ENCODE data around the gene CNPY1.
A peak's percentile ranks its signal among the peaks of the same experiment; 100 is the strongest.

Gene CNPY1

GRCh38 chr7:155559519-155560108, 13.3 kb upstream of the CNPY1 start:
- no peak for DNase-seq (ENCODE audit: low read depth, low spot score)

GRCh38 chr7:155558961-155559360, 12.6 kb upstream of the CNPY1 start:
- no peak for DNase-seq (ENCODE audit: low read depth, low spot score)

- DNase-seq (ENCODE audit: low read depth, low spot score), result no peak
Observed at GRCh38 chr7:155558351-155558750, 12.0 kb upstream of the CNPY1 start.

GRCh38 chr7:155557778-155558177, 11.4 kb upstream of the CNPY1 start:
- DNase-seq (ENCODE audit: low read depth, low spot score), result no peak

GRCh38 chr7:155556763-155557162, 10.4 kb upstream of the CNPY1 start:
- no peak for DNase-seq (ENCODE audit: low read depth, low spot score)

- DNase-seq (ENCODE audit: low read depth, low spot score), result no peak
Observed at GRCh38 chr7:155555116-155555695, 8.8 kb upstream of the CNPY1 start.

- DNase-seq (ENCODE audit: low read depth, low spot score), result no peak
Observed at GRCh38 chr7:155553871-155554270, 7.5 kb upstream of the CNPY1 start.

- no peak for DNase-seq (ENCODE audit: low read depth, low spot score)
Observed at GRCh38 chr7:155551785-155552611, 5.6 kb upstream of the CNPY1 start.

- no peak for DNase-seq (ENCODE audit: low read depth, low spot score)
Observed at GRCh38 chr7:155550916-155551315, 4.6 kb upstream of the CNPY1 start.

- DNase-seq (ENCODE audit: low read depth, low spot score), result no peak
Observed at GRCh38 chr7:155549226-155549625, 2.9 kb upstream of the CNPY1 start.

- DNase-seq (ENCODE audit: low read depth, low spot score), result no peak
Observed at GRCh38 chr7:155547161-155547791, 917 bp upstream of the CNPY1 start.

GRCh38 chr7:155545348-155545747, 1.0 kb downstream of the CNPY1 start:
- no peak for DNase-seq (ENCODE audit: low read depth, low spot score)

- DNase-seq (ENCODE audit: low read depth, low spot score), result no peak
Observed at GRCh38 chr7:155544485-155544884, 1.9 kb downstream of the CNPY1 start.

GRCh38 chr7:155543926-155544325, 2.4 kb downstream of the CNPY1 start:
- no peak for DNase-seq (ENCODE audit: low read depth, low spot score)

- DNase-seq (ENCODE audit: low read depth, low spot score), result peak; percentile 40
Observed at GRCh38 chr7:155543011-155543876, 3.1 kb downstream of the CNPY1 start.

GRCh38 chr7:155541986-155542675, 4.2 kb downstream of the CNPY1 start:
- no peak for DNase-seq (ENCODE audit: low read depth, low spot score)

- DNase-seq (ENCODE audit: low read depth, low spot score), result no peak
Observed at GRCh38 chr7:155540553-155540952, 5.8 kb downstream of the CNPY1 start.

- no peak for DNase-seq (ENCODE audit: low read depth, low spot score)
Observed at GRCh38 chr7:155538293-155538692, 8.1 kb downstream of the CNPY1 start.

- DNase-seq (ENCODE audit: low read depth, low spot score), result no peak
Observed at GRCh38 chr7:155536451-155536850, 9.9 kb downstream of the CNPY1 start.

- DNase-seq (ENCODE audit: low read depth, low spot score), result no peak
Observed at GRCh38 chr7:155534691-155535090, 11.7 kb downstream of the CNPY1 start.
